GM19099 (cell line): Measurements from ENCODE around the gene FAM180A.

ENCODE experiments used
- POLR2A ChIP-seq: IDR thresholded peaks from 3 replicates; pipeline ENCODE4 v1.6.1; 2011; ENCODE audit warnings: low read depth; ENCODE audit not compliant: insufficient read length; ENCODE audit errors: extremely low read depth

The FAM180A gene

GRCh38 chr7:135733603-135734342, 14.8 kb downstream of the FAM180A start:
- TF ChIP-seq POLR2A: no peak

GRCh38 chr7:135731131-135731530, 17.5 kb downstream of the FAM180A start:
- TF ChIP-seq POLR2A: no peak

- TF ChIP-seq POLR2A: no peak
Observed at GRCh38 chr7:135729230-135729629, 19.4 kb downstream of the FAM180A start.

- no peak for TF ChIP-seq POLR2A
Observed at GRCh38 chr7:135728136-135728669, 20.4 kb downstream of the FAM180A start, which contains the start of gene SLC13A4. TSS of gene SLC13A4 (minus strand) at chr7:135728186. CDS start at chr7:135727496, 690 bp downstream.

GRCh38 chr7:135726911-135727673, 21.5 kb downstream of the FAM180A start:
- TF ChIP-seq POLR2A: no peak

- no peak for TF ChIP-seq POLR2A
Observed at GRCh38 chr7:135726276-135726788, 22.3 kb downstream of the FAM180A start.

GRCh38 chr7:135723411-135723810, 25.2 kb downstream of the FAM180A start:
- TF ChIP-seq POLR2A: no peak

GRCh38 chr7:135721198-135721820, 27.3 kb downstream of the FAM180A start:
- TF ChIP-seq POLR2A: no peak

GRCh38 chr7:135719688-135720087, 28.9 kb downstream of the FAM180A start:
- TF ChIP-seq POLR2A: no peak

GRCh38 chr7:135718794-135719437, 29.7 kb downstream of the FAM180A start:
- TF ChIP-seq POLR2A: no peak

- TF ChIP-seq POLR2A: no peak
Observed at GRCh38 chr7:135718219-135718618, 30.4 kb downstream of the FAM180A start.

- TF ChIP-seq POLR2A: no peak
Observed at GRCh38 chr7:135717693-135718092, 30.9 kb downstream of the FAM180A start.

- no peak for TF ChIP-seq POLR2A
Observed at GRCh38 chr7:135716677-135717238, 31.9 kb downstream of the FAM180A start.

- TF ChIP-seq POLR2A: no peak
Observed at GRCh38 chr7:135715673-135716072, 32.9 kb downstream of the FAM180A start.
